MM.1S (cell line): ENCODE results near the gene SLX4IP.

Experiments
- DNase-seq: peaks from one replicate; pipeline ENCODE4 v3.0.0-alpha.2; 2015
- H2AFZ ChIP-seq: fragments of 300-600 bp; sonication (generic); 2 replicates; pipeline ENCODE4 v1.6.0; 2016; ENCODE audit warnings: antibody characterized with exemption, low read length
- H3F3A ChIP-seq: fragments of 300-600 bp; sonication (generic); 2 replicates; pipeline ENCODE4 v1.6.1; 2016; ENCODE audit warnings: mild to moderate bottlenecking, antibody characterized with exemption, low read length, moderate library complexity, mixed read lengths; ENCODE audit not compliant: insufficient read depth
- H3K27ac ChIP-seq: fragments of 300-600 bp; sonication (generic); 2 replicates; pipeline ENCODE4 v1.5.1; 2016; ENCODE audit warnings: mild to moderate bottlenecking, low read length
- H3K27me3 ChIP-seq: fragments of 300-600 bp; sonication (generic); replicated peaks from 2 replicates; pipeline ENCODE4 v1.6.0; 2016; ENCODE audit warnings: low read length; ENCODE audit not compliant: insufficient read depth
- H3K36me3 ChIP-seq: fragments of 300-600 bp; sonication (generic); replicated peaks from 2 replicates; pipeline ENCODE4 v1.6.1; 2016; ENCODE audit warnings: mild to moderate bottlenecking, low read length, mixed read lengths; ENCODE audit not compliant: insufficient read depth
- H3K4me1 ChIP-seq: fragments of 300-600 bp; sonication (generic); 2 replicates; pipeline ENCODE4 v1.6.1; 2016; ENCODE audit warnings: low read length, mixed read lengths
- H3K4me2 ChIP-seq: fragments of 300-600 bp; sonication (generic); 2 replicates; pipeline ENCODE4 v1.6.0; 2016; ENCODE audit warnings: low read depth, low read length
- H3K4me3 ChIP-seq: fragments of 300-600 bp; sonication (generic); 2 replicates; pipeline ENCODE4 v1.5.1; 2016; ENCODE audit warnings: low read length, mixed read lengths
- H3K79me2 ChIP-seq: fragments of 300-600 bp; sonication (generic); 2 replicates; pipeline ENCODE4 v1.6.1; 2016; ENCODE audit warnings: mixed run types, low read length, mixed read lengths
- H3K9ac ChIP-seq: fragments of 300-600 bp; sonication (generic); 2 replicates; pipeline ENCODE4 v1.6.1; 2016; ENCODE audit warnings: low read length, mixed read lengths
- H3K9me2 ChIP-seq: fragments of 300-600 bp; sonication (generic); replicated peaks from 2 replicates; pipeline ENCODE4 v1.6.1; 2016; ENCODE audit warnings: mild to moderate bottlenecking, low read length, mixed read lengths; ENCODE audit not compliant: insufficient read depth
- H3K9me3 ChIP-seq: fragments of 300-600 bp; sonication (generic); replicated peaks from 2 replicates; pipeline ENCODE4 v1.6.1; 2016; ENCODE audit warnings: mild to moderate bottlenecking, low read length, mixed read lengths; ENCODE audit not compliant: insufficient read depth
- H4K20me1 ChIP-seq: fragments of 300-600 bp; sonication (generic); 2 replicates; pipeline ENCODE4 v1.6.1; 2016; ENCODE audit warnings: mild to moderate bottlenecking, low read length, moderate library complexity, mixed read lengths; ENCODE audit not compliant: insufficient read depth
- EZH2 ChIP-seq: fragments of 300-600 bp; sonication (generic); optimal IDR thresholded peaks from 2 replicates; pipeline ENCODE3; 2017; ENCODE audit warnings: low read depth, mild to moderate bottlenecking, antibody characterized with exemption, low read length, mixed read lengths
- EZH2phosphoT487 ChIP-seq: fragments of 300-600 bp; sonication (generic); IDR thresholded peaks from 2 replicates; pipeline ENCODE4 v1.6.1; 2018; ENCODE audit warnings: antibody characterized with exemption, low read length
- TF ChIP-seq, protein P1 (sequence below): fragments of 300-600 bp; sonication (generic); IDR thresholded peaks from 2 replicates; pipeline ENCODE4 v1.5.1; 2016; ENCODE audit warnings: antibody characterized with exemption, low read length, mixed read lengths

The SLX4IP gene

DNA sequence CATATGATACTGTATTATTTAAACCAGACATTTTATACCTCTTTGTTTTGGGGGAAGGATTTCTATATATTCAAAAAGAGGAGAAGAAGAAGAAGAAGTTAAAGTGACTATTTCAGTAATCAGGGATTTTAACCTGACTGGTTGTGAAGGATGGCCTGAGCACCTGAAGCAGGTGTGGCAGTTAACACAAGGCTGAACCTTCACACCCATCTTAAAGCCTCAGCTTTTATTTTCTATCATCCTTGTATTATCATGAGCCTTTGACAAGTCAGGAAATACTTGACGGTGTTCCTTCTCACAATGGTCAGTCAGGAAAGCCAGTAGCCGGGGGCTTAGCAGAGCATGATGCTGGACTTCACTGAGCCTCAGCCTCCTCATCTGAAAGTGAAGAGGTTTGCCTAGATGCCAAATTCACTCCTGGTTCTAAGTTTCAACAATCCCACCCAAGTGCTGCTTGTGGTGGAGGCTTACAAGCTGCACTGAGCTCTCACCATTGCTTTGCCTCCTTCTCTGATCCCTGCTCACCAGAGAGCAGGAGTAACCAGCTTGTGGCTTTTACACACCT lies 121.5 kb downstream of the SLX4IP start:
- H3K4me2 ChIP-seq: no peak overlapping the region
- no peaks in the 10 kb centered on the region for H3F3A ChIP-seq
- H3K27ac ChIP-seq: no peak overlapping the region
- no peaks in the 10 kb centered on the region for H3K27me3 ChIP-seq
- no peaks in the 10 kb centered on the region for H3K9me3 ChIP-seq
- no peak for TF ChIP-seq EZH2phosphoT487
- no peak for TF ChIP-seq EZH2
- TF ChIP-seq, protein P1, sequence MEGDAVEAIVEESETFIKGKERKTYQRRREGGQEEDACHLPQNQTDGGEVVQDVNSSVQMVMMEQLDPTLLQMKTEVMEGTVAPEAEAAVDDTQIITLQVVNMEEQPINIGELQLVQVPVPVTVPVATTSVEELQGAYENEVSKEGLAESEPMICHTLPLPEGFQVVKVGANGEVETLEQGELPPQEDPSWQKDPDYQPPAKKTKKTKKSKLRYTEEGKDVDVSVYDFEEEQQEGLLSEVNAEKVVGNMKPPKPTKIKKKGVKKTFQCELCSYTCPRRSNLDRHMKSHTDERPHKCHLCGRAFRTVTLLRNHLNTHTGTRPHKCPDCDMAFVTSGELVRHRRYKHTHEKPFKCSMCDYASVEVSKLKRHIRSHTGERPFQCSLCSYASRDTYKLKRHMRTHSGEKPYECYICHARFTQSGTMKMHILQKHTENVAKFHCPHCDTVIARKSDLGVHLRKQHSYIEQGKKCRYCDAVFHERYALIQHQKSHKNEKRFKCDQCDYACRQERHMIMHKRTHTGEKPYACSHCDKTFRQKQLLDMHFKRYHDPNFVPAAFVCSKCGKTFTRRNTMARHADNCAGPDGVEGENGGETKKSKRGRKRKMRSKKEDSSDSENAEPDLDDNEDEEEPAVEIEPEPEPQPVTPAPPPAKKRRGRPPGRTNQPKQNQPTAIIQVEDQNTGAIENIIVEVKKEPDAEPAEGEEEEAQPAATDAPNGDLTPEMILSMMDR: no peak
- DNase-seq: no peak
- H3K79me2 ChIP-seq: no peaks in the 10 kb centered on the region
- no peaks in the 10 kb centered on the region for H3K4me1 ChIP-seq
- no peaks in the 10 kb centered on the region for H4K20me1 ChIP-seq
- no peaks in the 10 kb centered on the region for H3K36me3 ChIP-seq
- no peak overlapping the region for H2AFZ ChIP-seq
- no peaks in the 10 kb centered on the region for H3K9me2 ChIP-seq
- no peak overlapping the region for H3K4me3 ChIP-seq
- no peak overlapping the region for H3K9ac ChIP-seq

DNA sequence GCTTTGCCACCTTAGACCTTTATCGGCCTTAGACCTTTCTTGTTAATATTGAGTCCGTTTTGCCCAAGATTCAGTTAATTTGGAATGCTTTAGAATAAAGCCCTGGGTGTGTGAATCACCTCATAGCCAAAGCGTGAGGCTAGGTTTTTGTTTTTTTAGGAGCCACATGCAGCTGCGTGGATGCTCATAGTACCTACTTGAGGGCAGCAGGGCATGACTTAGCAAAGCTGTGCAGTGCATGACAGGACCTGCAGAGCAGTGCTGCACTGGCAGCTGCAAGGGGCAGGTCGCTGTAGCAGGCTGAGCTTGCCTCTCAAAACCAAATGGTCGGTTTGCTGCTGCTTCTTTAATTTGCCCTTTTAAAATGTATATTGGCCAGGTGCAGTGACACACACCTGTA lies 122.6 kb downstream of the SLX4IP start:
- Histone ChIP-seq H3K4me1 (no peaks in the 10 kb centered on the region), H3K36me3 (no peaks in the 10 kb centered on the region), H3K9me2 (no peaks in the 10 kb centered on the region), H3K79me2 (no peaks in the 10 kb centered on the region), H3K9me3 (no peaks in the 10 kb centered on the region), H3K4me2 (no peak overlapping the region), H3F3A (no peaks in the 10 kb centered on the region), H2AFZ (no peak overlapping the region), H4K20me1 (no peaks in the 10 kb centered on the region), H3K9ac (no peak overlapping the region), H3K4me3 (no peak overlapping the region), H3K27ac (no peak overlapping the region), H3K27me3 (no peaks in the 10 kb centered on the region)
- DNase-seq: no peak
- TF ChIP-seq EZH2 (no peak), EZH2phosphoT487 (no peak)
- TF ChIP-seq, protein P1: no peak

GRCh38 chr20:10558635-10559187 lies 123.6 kb downstream of the SLX4IP start:
- H3K79me2 ChIP-seq: no peaks in the 10 kb centered on the region
- no peaks in the 10 kb centered on the region for H3F3A ChIP-seq
- H3K36me3 ChIP-seq: no peaks in the 10 kb centered on the region
- no peaks in the 10 kb centered on the region for H3K4me1 ChIP-seq
- H3K9ac ChIP-seq: no peak overlapping the region
- H3K27me3 ChIP-seq: no peaks in the 10 kb centered on the region
- TF ChIP-seq, protein P1: no peak
- TF ChIP-seq EZH2phosphoT487 (no peak), EZH2 (no peak)
- no peak overlapping the region for H2AFZ ChIP-seq
- H3K9me2 ChIP-seq: no peaks in the 10 kb centered on the region
- H3K4me2 ChIP-seq: no peak overlapping the region
- no peak overlapping the region for H3K4me3 ChIP-seq
- H3K9me3 ChIP-seq: no peaks in the 10 kb centered on the region
- H3K27ac ChIP-seq: no peak overlapping the region
- DNase-seq: no peak
- H4K20me1 ChIP-seq: no peaks in the 10 kb centered on the region
